Measurements from ENCODE around the gene SPATA33.

The SPATA33 gene

DNA sequence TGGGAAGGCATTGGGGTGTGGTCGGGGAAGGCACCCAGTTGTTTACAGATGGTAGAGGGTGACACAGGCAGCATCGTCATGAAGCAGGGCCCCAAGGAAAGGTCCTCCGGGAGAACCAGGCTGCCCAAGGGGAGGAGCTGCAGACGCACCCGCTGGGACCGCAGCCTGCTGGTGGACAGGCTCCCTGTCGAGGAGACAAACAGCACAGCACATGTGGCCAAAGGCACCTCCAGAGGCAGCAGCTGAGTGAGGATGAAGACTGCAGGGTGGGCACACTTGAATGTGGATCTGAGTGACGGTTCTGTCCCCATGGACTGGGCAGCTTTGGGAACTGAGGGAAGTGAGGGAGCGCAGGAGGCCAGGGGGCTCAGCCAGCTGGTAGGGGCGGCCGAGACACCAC lies 12.5 kb upstream of the SPATA33 start:
- no peak for TF ChIP-seq SP1 (IDR thresholded peaks at IDR 0.05)
- TF ChIP-seq BHLHE40 (IDR thresholded peaks at IDR 0.05; ENCODE audit: borderline replicate concordance): no peak
- TF ChIP-seq CTBP1 (IDR thresholded peaks at IDR 0.05; ENCODE audit: borderline replicate concordance): no peak
- TF ChIP-seq ARNT (IDR thresholded peaks at IDR 0.05): no peak
- TF ChIP-seq ZNF384 (IDR thresholded peaks at IDR 0.05): no peak
- no peak for TF ChIP-seq FOXA1 (IDR thresholded peaks at IDR 0.05)
- no peak for TF ChIP-seq TARDBP (IDR thresholded peaks at IDR 0.05)
- TF ChIP-seq HDGF (IDR thresholded peaks at IDR 0.05; ENCODE audit: borderline replicate concordance): no peak
- TF ChIP-seq LEF1 (IDR thresholded peaks at IDR 0.05; ENCODE audit: borderline replicate concordance): no peak
- no peak for TF ChIP-seq SUZ12 (IDR thresholded peaks at IDR 0.05)
- no peak for TF ChIP-seq NFRKB (IDR thresholded peaks at IDR 0.05)
- no peak for TF ChIP-seq L3MBTL2 (conservative IDR thresholded peaks at IDR 0.05)
- no peak for TF ChIP-seq FOXM1 (IDR thresholded peaks at IDR 0.05; ENCODE audit: borderline replicate concordance)
- TF ChIP-seq FOXK2 (IDR thresholded peaks at IDR 0.05): no peak
- TF ChIP-seq, protein P1, sequence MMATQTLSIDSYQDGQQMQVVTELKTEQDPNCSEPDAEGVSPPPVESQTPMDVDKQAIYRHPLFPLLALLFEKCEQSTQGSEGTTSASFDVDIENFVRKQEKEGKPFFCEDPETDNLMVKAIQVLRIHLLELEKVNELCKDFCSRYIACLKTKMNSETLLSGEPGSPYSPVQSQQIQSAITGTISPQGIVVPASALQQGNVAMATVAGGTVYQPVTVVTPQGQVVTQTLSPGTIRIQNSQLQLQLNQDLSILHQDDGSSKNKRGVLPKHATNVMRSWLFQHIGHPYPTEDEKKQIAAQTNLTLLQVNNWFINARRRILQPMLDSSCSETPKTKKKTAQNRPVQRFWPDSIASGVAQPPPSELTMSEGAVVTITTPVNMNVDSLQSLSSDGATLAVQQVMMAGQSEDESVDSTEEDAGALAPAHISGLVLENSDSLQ (IDR thresholded peaks at IDR 0.05): no peak
- no peak for TF ChIP-seq ELF4 (IDR thresholded peaks at IDR 0.05)
- POLR2A ChIA-PET: no interaction called here
- CTCF ChIA-PET: no interaction called here
- no peak for DNase-seq (ENCODE audit: extremely low spot score)

DNA sequence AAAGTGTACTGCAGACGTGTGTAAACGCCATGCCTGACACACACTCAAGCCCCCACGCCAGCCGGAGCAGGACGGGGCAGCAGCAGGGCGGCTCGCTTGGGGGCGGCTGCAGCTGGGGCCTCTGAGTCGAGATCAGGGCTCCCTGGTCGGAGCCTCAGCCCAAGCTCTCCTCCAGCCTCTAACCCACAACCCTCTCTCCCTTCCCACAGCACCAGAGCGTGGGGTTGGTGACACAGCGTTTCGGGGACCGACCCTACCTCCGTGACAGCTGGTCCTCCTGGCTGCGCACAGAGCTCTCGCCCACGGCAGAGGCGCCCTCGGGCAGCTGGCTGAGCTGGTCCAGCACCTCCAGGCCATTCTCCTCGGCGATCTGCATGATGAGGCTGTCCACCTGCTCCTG lies 11.4 kb upstream of the SPATA33 start:
- CTCF ChIA-PET: no interaction called here
- POLR2A ChIA-PET: interaction anchor here (0.9 kb wide), 1 partner anchor 11 kb away, joined by 3 read pairs; the partner anchor contains the start of genes CHMP1A and SPATA33
- TF ChIP-seq LEF1 (IDR thresholded peaks at IDR 0.05; ENCODE audit: borderline replicate concordance): no peak
- TF ChIP-seq FOXK2 (IDR thresholded peaks at IDR 0.05): no peak
- no peak for TF ChIP-seq ELF4 (IDR thresholded peaks at IDR 0.05)
- TF ChIP-seq, protein P1 (IDR thresholded peaks at IDR 0.05): no peak
- no peak for TF ChIP-seq ARNT (IDR thresholded peaks at IDR 0.05)
- no peak for TF ChIP-seq FOXM1 (IDR thresholded peaks at IDR 0.05; ENCODE audit: borderline replicate concordance)
- no peak for TF ChIP-seq SUZ12 (IDR thresholded peaks at IDR 0.05)
- TF ChIP-seq FOXA1 (IDR thresholded peaks at IDR 0.05): no peak
- TF ChIP-seq CTBP1 (IDR thresholded peaks at IDR 0.05; ENCODE audit: borderline replicate concordance): no peak
- no peak for TF ChIP-seq HDGF (IDR thresholded peaks at IDR 0.05; ENCODE audit: borderline replicate concordance)
- TF ChIP-seq TARDBP (IDR thresholded peaks at IDR 0.05): no peak
- TF ChIP-seq NFRKB (IDR thresholded peaks at IDR 0.05): no peak
- no peak for TF ChIP-seq L3MBTL2 (conservative IDR thresholded peaks at IDR 0.05)
- TF ChIP-seq BHLHE40 (IDR thresholded peaks at IDR 0.05; ENCODE audit: borderline replicate concordance): no peak
- no peak for TF ChIP-seq SP1 (IDR thresholded peaks at IDR 0.05)
- no peak for DNase-seq (ENCODE audit: extremely low spot score)

DNA sequence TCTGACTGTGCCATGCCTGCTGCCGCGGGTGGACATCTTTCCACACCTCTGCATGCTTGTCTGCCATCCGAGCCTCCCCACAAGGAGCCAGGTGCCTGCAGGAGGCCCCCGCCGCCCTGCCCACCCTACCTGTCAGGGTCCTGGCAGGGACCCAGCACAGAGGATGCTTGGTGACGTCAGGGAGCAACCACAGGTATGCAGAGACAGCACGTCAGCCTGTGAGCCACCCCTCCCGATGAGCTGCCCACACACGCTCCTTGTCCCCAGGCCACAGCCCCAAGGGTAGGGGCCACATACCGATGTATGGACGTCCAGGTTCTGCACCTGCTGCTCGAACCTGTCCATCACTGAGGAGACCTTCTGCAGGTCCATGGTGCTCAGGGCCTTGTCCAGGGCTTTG lies 10.7 kb upstream of the SPATA33 start:
- TF ChIP-seq CTBP1 (IDR thresholded peaks at IDR 0.05; ENCODE audit: borderline replicate concordance): no peak
- no peak for TF ChIP-seq LEF1 (IDR thresholded peaks at IDR 0.05; ENCODE audit: borderline replicate concordance)
- no peak for TF ChIP-seq ARNT (IDR thresholded peaks at IDR 0.05)
- TF ChIP-seq NFRKB (IDR thresholded peaks at IDR 0.05): no peak
- TF ChIP-seq TARDBP (IDR thresholded peaks at IDR 0.05): no peak
- no peak for TF ChIP-seq HDGF (IDR thresholded peaks at IDR 0.05; ENCODE audit: borderline replicate concordance)
- ChIA-PET CTCF (no interaction called here), POLR2A (no interaction called here)
- no peak for DNase-seq (ENCODE audit: extremely low spot score)

DNA sequence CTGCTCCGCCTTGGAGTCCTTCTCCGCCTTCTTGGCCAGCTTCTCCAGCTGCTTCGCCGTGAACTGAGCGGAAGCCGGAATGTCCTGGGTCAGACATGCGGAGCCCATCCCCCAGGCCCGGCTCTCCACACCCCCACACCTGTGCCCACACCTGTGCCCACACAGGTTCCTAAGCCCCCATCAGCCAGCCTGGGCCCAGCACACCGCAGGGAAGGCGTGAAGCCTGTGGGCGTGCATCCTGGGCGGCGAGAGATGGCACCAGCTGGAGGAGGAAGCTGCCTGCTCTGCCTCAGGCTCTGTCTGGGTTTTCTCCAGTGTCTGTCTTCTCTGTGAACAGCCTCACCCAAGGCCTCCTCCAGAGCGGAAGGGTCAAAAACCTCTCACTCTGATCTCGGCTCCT lies 6.1 kb upstream of the SPATA33 start:
- ChIA-PET POLR2A (no interaction called here), CTCF (interaction anchor here (0.6 kb wide), 1 partner anchor 410 kb away, joined by 6 read pairs; no protein-coding TSS in a partner anchor)
- no peak for DNase-seq (ENCODE audit: extremely low spot score)
- TF ChIP-seq ELF4 (IDR thresholded peaks at IDR 0.05) (no peak), ARNT (IDR thresholded peaks at IDR 0.05) (no peak), L3MBTL2 (conservative IDR thresholded peaks at IDR 0.05) (no peak), SP1 (IDR thresholded peaks at IDR 0.05) (no peak)

DNA sequence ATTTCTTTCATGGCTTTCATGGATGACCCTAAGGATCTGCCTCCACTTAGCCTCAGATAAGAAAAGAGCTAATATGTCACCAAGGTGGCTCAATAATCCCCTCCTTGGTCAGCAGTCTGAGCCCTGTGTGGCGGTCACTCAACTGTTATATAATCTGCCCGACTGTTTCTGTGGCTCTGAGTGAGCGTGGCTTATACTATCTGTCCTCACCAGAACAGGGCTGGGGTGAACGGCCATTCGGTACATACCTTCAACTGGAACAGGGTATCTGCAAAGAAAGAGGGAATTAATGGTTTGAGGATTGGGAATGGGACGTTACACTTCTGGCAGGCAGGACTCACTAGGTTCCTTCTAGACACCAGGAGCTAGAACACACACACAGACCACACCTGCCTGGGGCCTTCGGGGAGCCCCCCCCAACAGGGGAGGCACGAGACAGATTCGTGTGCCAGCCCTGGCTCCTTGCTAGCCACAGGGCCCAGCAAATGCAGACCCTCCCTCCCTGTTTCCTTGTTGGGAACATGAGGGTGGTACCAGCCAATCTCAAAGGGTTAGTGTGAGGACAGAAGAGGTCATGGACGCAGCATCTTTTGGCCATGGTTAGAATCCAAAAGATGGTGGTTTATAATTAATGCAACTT lies 3.9 kb upstream of the SPATA33 start:
- no peak for DNase-seq (ENCODE audit: extremely low spot score)
- ChIA-PET CTCF (interaction anchor here (0.6 kb wide), 1 partner anchor 35 kb away, joined by 3 read pairs; no protein-coding TSS in a partner anchor), POLR2A (no interaction called here)
- TF ChIP-seq L3MBTL2 (conservative IDR thresholded peaks at IDR 0.05) (no peak), ARNT (IDR thresholded peaks at IDR 0.05) (no peak), ELF4 (IDR thresholded peaks at IDR 0.05) (no peak), TARDBP (IDR thresholded peaks at IDR 0.05) (no peak), SUZ12 (IDR thresholded peaks at IDR 0.05) (no peak), SP1 (IDR thresholded peaks at IDR 0.05) (no peak), ZNF384 (IDR thresholded peaks at IDR 0.05) (no peak), LEF1 (IDR thresholded peaks at IDR 0.05; ENCODE audit: borderline replicate concordance) (no peak)
- TF ChIP-seq, protein P1 (IDR thresholded peaks at IDR 0.05): no peak

DNA sequence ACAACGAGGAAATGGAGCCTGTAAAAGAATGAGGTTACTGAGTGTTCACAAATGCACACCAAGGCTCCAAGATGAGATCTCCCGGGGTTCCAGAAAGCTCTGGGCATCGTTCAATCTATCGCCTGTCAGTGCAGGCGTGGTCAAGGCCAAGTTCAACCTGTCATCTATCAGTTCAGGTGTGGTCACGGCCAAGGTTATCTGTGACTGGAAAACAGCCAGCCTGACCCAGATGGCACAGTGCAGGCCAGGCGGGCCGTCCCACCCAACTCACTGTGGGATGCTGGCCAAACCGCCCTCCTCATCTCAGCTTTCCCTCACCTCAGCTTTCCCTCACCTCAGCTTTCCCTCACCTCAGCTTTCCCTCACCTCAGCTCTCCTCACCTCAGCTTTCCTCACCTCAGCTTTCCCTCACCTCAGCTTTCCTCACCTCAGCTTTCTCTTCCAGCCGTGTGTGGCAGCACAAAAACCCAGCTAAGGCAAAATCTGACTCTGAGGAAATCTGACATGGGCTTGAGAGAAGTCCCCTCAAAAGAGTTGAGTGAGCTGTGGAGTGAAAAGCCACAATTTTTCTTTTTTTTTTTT lies 2.5 kb upstream of the SPATA33 start:
- DNase-seq (ENCODE audit: extremely low spot score): no peak
- TF ChIP-seq FOXM1 (IDR thresholded peaks at IDR 0.05; ENCODE audit: borderline replicate concordance): no peak
- TF ChIP-seq SUZ12 (IDR thresholded peaks at IDR 0.05): no peak
- no peak for TF ChIP-seq LEF1 (IDR thresholded peaks at IDR 0.05; ENCODE audit: borderline replicate concordance)
- no peak for TF ChIP-seq HDGF (IDR thresholded peaks at IDR 0.05; ENCODE audit: borderline replicate concordance)
- TF ChIP-seq SP1 (IDR thresholded peaks at IDR 0.05): no peak
- no peak for TF ChIP-seq TARDBP (IDR thresholded peaks at IDR 0.05)
- no peak for TF ChIP-seq ZNF384 (IDR thresholded peaks at IDR 0.05)
- no peak for TF ChIP-seq L3MBTL2 (conservative IDR thresholded peaks at IDR 0.05)
- no peak for TF ChIP-seq FOXK2 (IDR thresholded peaks at IDR 0.05)
- no peak for TF ChIP-seq BHLHE40 (IDR thresholded peaks at IDR 0.05; ENCODE audit: borderline replicate concordance)
- CTCF ChIA-PET: no interaction called here
- POLR2A ChIA-PET: interaction anchor here (1.3 kb wide), 1 partner anchor 41 kb away, joined by 3 read pairs; no protein-coding TSS in a partner anchor

All from HEK293T (cell line).